Heart left ventricle (tissue), 13 donors: ENCODE data around the gene TPRG1L.

ENCODE experiments used
- POLR2A ChIP-seq, 2 donors: fragments of 450-650 bp; IDR thresholded peaks; one replicate each; pipeline ENCODE4 v1.6.1; 2017; ENCODE audit warnings: antibody characterized with exemption in 2 of 2, mild to moderate bottlenecking in 2 of 2, moderate library complexity in 2 of 2
- TF ChIP-seq, protein P1 (sequence below), 12 donors: fragments of 200-600 bp; sonication (generic) in 4 of 12; IDR thresholded peaks; one replicate each; pipeline versions ENCODE4 v1.5.0 to v1.8.0; 2018 to 2022; ENCODE audit warnings: antibody characterized with exemption in 12 of 12, mild to moderate bottlenecking in 5 of 12
- donor health status: ischemic (EF 13 %, LVEDD 7.1; RV severe dilation, severe dysfunction).
- donor health status: DM: no; HTN: yes; CAD: no.
- donor health status: DM: no; HTN: no; CAD: no.
- donor health status: ischemic (EF 25% LVEDD 6.9; RV normal size, moderate dysfunction).
- donor health status: ischemic (EF 25% LVEDD 5.7; RV mildly dilated, moderate dysfunction).
- donor health status: ischemic (EF 35%, LVEDD 5.7; RV mildly dilated, moderate dysfunction).
- donor health status: nonischemic (EF 11% LVEDD 7.7; RV severe dilation, severe dysfunction).
- donor health status: DM: yes; HTN: yes; CAD: no.
- donor health status: PGD.
- donor health status: ischemic (EF 29% LVEDD 5.4; RV normal size, mild dysfunction).
- donor health status: nonischemic (EF 23%, LVEDD 6.1; RV moderate dilation, normal function).

DNA sequence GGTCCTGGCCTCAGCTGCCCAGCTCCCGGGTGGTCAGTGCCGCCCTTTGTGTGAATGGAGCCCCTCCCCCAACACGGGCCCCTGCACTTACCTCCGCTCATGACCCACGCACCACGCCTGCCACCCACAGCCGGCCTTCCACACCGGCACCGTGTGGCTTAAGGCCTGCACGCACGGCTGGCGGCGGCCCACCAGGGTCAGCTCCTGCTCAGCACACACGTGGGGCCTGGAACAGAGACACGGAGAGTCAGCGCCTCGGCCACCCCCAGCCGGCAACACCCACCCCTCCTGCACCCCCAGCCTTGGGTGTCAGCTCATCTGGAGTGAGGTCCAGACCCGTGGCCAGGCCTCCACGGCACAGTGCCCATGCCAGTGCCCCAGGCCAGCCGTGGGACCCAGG, 22.4 kb upstream of the TPRG1L start:
- TF ChIP-seq, protein P1, sequence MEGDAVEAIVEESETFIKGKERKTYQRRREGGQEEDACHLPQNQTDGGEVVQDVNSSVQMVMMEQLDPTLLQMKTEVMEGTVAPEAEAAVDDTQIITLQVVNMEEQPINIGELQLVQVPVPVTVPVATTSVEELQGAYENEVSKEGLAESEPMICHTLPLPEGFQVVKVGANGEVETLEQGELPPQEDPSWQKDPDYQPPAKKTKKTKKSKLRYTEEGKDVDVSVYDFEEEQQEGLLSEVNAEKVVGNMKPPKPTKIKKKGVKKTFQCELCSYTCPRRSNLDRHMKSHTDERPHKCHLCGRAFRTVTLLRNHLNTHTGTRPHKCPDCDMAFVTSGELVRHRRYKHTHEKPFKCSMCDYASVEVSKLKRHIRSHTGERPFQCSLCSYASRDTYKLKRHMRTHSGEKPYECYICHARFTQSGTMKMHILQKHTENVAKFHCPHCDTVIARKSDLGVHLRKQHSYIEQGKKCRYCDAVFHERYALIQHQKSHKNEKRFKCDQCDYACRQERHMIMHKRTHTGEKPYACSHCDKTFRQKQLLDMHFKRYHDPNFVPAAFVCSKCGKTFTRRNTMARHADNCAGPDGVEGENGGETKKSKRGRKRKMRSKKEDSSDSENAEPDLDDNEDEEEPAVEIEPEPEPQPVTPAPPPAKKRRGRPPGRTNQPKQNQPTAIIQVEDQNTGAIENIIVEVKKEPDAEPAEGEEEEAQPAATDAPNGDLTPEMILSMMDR (IDR thresholded peaks at IDR 0.05) = no peak
- TF ChIP-seq POLR2A (IDR thresholded peaks at IDR 0.05) = no peak
